Chondrocyte (in vitro differentiated cells): ENCODE data around the gene AQP5. TPM values are rescaled to one million over a fixed set of nuclear protein-coding genes. Genes with fewer than 3 reads are reported as not detected.
"Not testable (repeated sequence)": the region's sequence is repeated elsewhere in the genome, so short reads cannot be mapped to it uniquely, and the experiment has no call there.

ENCODE experiments used
- DNase-seq: peaks from one replicate; pipeline ENCODE4 v3.0.0; 2021; ENCODE audit warnings: mixed read lengths, low spot score
- H3K27ac Mint-ChIP-seq: one replicate; pipeline ENCODE4 v1.8.0; 2021; ENCODE audit warnings: mild to moderate bottlenecking, moderate library complexity, mixed read lengths; ENCODE audit not compliant: unreplicated experiment
- H3K27me3 Mint-ChIP-seq: 2 replicates; pipeline ENCODE4 v1.8.0; 2021; ENCODE audit warnings: low read depth, mixed read lengths
- H3K36me3 Mint-ChIP-seq: 2 replicates; pipeline ENCODE4 v1.8.0; 2021; ENCODE audit warnings: low read depth, mixed read lengths
- H3K4me1 Mint-ChIP-seq: 2 replicates; pipeline ENCODE4 v1.8.0; 2021; ENCODE audit warnings: low read depth, mild to moderate bottlenecking, mixed read lengths
- H3K4me3 Mint-ChIP-seq: one replicate; pipeline ENCODE4 v1.8.0; 2021; ENCODE audit warnings: mild to moderate bottlenecking, moderate library complexity, mixed read lengths; ENCODE audit not compliant: unreplicated experiment
- H3K9me3 Mint-ChIP-seq: 2 replicates; pipeline ENCODE4 v1.8.0; 2021; ENCODE audit warnings: low read depth, mixed read lengths
- CTCF ChIP-seq: fragments of 200-600 bp; sonication (generic); IDR thresholded peaks from 2 replicates; pipeline ENCODE4 v1.5.0; 2021; ENCODE audit warnings: antibody characterized with exemption, mild to moderate bottlenecking, moderate library complexity
- total RNA-seq: library from RNA; stranded (reverse); gene quantifications from 3 replicates; pipeline ENCODE4 v1.2.1, GENCODE V29; 2021

The AQP5 gene
- total RNA-seq, 1 donor from 2014 or later, result 0.20 TPM

GRCh38 chr12:49983892-49984291 is 22.2 kb downstream of the AQP5 start:
- no peak for DNase-seq
- Mint-ChIP-seq H3K4me1 (peaks cover 14% of the 10 kb centered on the region), H3K36me3 (no peaks in the 10 kb centered on the region), H3K9me3 (no peaks in the 10 kb centered on the region), H3K27me3 (no peaks in the 10 kb centered on the region), H3K4me3 (peak overlapping the region; percentile 45), H3K27ac (peak overlapping the region; percentile 77)
- peak; percentile 55 for TF ChIP-seq CTCF

GRCh38 chr12:49984476-49985359 is 23.0 kb downstream of the AQP5 start:
- TF ChIP-seq CTCF, result no peak
- H3K4me1 Mint-ChIP-seq, result peaks cover 14% of the 10 kb centered on the region
- DNase-seq, result no peak
- no peak overlapping the region for H3K4me3 Mint-ChIP-seq
- peak overlapping the region; percentile 68 for H3K27ac Mint-ChIP-seq
- H3K27me3 Mint-ChIP-seq, result no peaks in the 10 kb centered on the region
- no peaks in the 10 kb centered on the region for H3K9me3 Mint-ChIP-seq
- H3K36me3 Mint-ChIP-seq, result no peaks in the 10 kb centered on the region

GRCh38 chr12:49985981-49986380 is 24.3 kb downstream of the AQP5 start:
- Mint-ChIP-seq H3K27me3 (no peaks in the 10 kb centered on the region), H3K36me3 (peaks cover 2% of the 10 kb centered on the region), H3K27ac (no peak overlapping the region), H3K4me1 (peaks cover 14% of the 10 kb centered on the region), H3K9me3 (no peaks in the 10 kb centered on the region), H3K4me3 (no peak overlapping the region)
- TF ChIP-seq CTCF, result no peak
- DNase-seq, result no peak

GRCh38 chr12:49986476-49986875 is 24.8 kb downstream of the AQP5 start:
- not testable (repeated sequence) for DNase-seq, H3K27ac Mint-ChIP-seq, H3K4me3 Mint-ChIP-seq, H3K9me3 Mint-ChIP-seq, H3K36me3 Mint-ChIP-seq, H3K27me3 Mint-ChIP-seq
- H3K4me1 Mint-ChIP-seq, result peaks cover 14% of the 10 kb centered on the region

GRCh38 chr12:49987625-49988303 is 26.1 kb downstream of the AQP5 start:
- H3K27me3 Mint-ChIP-seq, result no peaks in the 10 kb centered on the region
- peaks cover 14% of the 10 kb centered on the region for H3K4me1 Mint-ChIP-seq
- peaks cover 5% of the 10 kb centered on the region for H3K36me3 Mint-ChIP-seq
- H3K27ac Mint-ChIP-seq, result no peak overlapping the region
- H3K4me3 Mint-ChIP-seq, result no peak overlapping the region
- no peaks in the 10 kb centered on the region for H3K9me3 Mint-ChIP-seq
- DNase-seq, result no peak
- no peak for TF ChIP-seq CTCF

GRCh38 chr12:49989400-49989799 is 27.7 kb downstream of the AQP5 start:
- not testable (repeated sequence) for H3K4me1 Mint-ChIP-seq, H3K27ac Mint-ChIP-seq, H3K9me3 Mint-ChIP-seq, H3K4me3 Mint-ChIP-seq, H3K27me3 Mint-ChIP-seq, DNase-seq
- H3K36me3 Mint-ChIP-seq, result peaks cover 11% of the 10 kb centered on the region
